C4-2B (cell line): ENCODE results near the gene TMEM98.
A peak's percentile ranks its signal among the peaks of the same experiment; 100 is the strongest.
"Not testable (repeated sequence)": the region's sequence is repeated elsewhere in the genome, so short reads cannot be mapped to it uniquely, and the experiment has no call there.

Source experiments
- H3K27ac ChIP-seq: fragments of 450-650 bp; 2 replicates; pipeline ENCODE4 v1.5.1; 2017
- ZFX ChIP-seq: fragments of 450-650 bp; IDR thresholded peaks from 2 replicates; pipeline ENCODE4 v1.6.1; 2017
- TF ChIP-seq, protein P1 (sequence below): fragments of 450-650 bp; conservative IDR thresholded peaks from 2 replicates; pipeline ENCODE4 v1.5.1; 2017; ENCODE audit warnings: mild to moderate bottlenecking

The TMEM98 gene, protein sequence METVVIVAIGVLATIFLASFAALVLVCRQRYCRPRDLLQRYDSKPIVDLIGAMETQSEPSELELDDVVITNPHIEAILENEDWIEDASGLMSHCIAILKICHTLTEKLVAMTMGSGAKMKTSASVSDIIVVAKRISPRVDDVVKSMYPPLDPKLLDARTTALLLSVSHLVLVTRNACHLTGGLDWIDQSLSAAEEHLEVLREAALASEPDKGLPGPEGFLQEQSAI

DNA sequence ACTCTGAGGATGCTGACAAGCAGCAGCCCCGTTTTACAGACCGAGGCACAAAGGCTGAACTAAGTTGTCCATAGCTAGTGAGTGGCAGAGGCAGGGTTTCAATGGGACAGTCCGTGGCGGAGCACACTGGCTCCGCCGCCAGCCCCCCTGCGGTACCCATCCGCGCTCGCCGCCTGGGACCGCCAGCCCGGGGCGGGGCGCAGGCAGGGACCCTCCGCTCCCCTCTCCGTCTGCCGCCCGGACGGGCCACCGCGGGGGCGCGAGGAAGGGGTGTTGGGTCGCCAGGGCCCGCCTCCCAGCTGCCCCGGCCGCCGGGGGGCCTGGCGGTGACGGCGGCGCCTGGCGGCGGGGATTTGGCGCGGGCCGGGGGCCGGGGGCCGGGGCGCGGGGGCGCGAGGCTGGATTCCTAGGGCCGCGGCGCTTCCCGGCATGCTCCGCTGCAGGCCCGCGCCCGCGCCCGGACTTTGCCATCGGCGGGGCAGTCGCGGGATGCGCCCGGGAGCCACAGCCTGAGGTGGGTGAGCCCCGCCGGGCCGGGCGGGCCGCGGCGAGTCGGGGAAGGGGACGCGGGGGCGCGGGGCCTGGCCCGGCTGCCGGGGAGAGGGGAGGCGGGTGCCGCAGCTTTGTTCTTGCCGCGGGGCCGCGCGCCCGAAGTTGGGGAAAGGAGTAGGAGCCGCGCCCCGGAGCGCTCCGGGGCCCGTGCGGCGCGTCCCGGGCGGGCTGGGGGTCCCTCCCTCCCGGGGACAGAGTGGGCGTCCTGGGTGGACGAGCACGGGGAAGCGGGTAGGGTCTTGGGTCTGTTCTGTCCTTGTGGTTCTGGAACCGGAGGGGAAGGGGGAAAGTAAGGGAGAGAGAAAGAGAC lies at the start of gene TMEM98:
TSS of gene TMEM98 (plus strand) at position 430 of the 862 bp plus-strand sequence. CDS start 3,376 bp downstream, outside the sequence.
- TF ChIP-seq, protein P1, sequence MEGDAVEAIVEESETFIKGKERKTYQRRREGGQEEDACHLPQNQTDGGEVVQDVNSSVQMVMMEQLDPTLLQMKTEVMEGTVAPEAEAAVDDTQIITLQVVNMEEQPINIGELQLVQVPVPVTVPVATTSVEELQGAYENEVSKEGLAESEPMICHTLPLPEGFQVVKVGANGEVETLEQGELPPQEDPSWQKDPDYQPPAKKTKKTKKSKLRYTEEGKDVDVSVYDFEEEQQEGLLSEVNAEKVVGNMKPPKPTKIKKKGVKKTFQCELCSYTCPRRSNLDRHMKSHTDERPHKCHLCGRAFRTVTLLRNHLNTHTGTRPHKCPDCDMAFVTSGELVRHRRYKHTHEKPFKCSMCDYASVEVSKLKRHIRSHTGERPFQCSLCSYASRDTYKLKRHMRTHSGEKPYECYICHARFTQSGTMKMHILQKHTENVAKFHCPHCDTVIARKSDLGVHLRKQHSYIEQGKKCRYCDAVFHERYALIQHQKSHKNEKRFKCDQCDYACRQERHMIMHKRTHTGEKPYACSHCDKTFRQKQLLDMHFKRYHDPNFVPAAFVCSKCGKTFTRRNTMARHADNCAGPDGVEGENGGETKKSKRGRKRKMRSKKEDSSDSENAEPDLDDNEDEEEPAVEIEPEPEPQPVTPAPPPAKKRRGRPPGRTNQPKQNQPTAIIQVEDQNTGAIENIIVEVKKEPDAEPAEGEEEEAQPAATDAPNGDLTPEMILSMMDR: no peak
- TF ChIP-seq ZFX: peak; percentile 95
- peak within 1 kb of the TSS; percentile 66 for H3K27ac ChIP-seq

DNA sequence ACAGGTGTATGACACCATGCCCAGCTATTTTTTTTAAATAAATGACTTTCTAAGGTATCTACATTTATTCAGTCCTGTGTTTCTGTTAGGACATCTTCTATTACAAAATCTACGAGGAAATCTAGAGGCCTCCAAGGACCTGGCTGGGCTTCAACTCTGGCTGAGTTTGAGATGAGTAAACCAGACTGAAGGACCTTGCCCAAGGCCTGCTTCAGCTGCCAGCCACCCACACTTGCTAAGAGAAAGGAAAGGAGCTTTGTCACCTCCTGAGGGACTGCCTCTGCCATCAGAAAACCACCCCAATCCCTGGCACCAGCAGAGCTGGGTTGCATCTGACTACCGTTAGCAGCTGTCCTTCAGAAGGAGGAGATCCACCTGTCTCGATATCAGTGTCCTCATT lies 49.7 kb upstream of the TMEM98 start:
- TF ChIP-seq ZFX: no peak
- TF ChIP-seq, protein P1: no peak
- no peak overlapping the region for H3K27ac ChIP-seq

DNA sequence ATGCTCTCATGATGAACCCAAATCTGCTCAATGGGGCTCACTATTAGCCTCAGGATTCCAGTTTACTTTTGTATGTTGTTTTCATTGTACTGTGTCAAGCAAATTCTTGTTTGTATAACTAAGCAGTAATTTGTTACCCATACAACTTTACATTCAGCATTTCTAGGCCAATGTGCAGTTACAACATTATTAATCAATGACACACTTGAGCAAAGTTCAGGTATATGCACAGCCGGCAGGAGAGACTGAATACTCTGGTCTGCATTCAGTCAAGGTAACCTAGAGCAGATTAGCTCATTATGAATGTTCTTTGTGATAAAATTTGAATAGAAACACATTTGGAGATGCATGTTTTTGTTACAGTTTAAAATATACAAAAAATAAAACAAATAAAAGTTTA lies 48.8 kb upstream of the TMEM98 start:
- H3K27ac ChIP-seq: no peak overlapping the region
- TF ChIP-seq, protein P1: no peak
- TF ChIP-seq ZFX: no peak

DNA sequence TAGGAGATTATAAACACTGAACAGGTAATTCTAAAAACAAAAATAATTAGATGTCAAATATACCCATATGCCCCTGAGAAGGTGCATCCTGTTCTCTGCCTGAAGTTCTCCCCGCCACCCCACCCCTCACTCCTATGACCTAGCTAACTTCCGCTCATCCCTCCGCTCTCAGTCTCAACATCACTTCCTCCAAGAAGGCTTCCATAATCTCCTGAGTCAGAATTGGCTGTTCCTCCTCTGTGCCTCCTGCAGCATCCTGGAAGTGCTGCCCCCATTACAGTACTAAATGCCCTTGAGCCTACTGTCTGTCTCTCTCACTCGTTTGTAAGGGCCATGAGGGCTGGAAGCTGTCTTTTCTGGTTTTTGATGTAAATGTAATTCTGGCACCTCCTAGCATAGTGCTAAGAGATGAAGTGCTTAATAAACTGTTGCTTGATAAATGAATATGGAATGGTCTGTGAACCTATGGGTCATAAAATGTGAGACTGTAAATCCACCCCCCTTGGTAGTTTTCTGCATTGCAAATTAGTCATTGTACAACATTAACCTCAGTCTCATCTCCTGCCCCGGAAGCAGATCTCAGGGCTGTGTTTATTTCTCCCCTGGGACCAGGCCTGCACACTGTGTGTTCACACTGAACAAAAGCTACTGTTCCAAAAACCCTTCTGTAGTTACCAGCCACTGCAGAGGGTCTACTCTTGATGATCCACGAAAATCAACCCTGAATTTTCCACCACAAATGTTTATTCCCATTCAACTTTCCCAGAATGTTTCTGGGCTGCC lies 47.1 kb upstream of the TMEM98 start:
- H3K27ac ChIP-seq: no peak overlapping the region
- TF ChIP-seq, protein P1: no peak
- no peak for TF ChIP-seq ZFX

DNA sequence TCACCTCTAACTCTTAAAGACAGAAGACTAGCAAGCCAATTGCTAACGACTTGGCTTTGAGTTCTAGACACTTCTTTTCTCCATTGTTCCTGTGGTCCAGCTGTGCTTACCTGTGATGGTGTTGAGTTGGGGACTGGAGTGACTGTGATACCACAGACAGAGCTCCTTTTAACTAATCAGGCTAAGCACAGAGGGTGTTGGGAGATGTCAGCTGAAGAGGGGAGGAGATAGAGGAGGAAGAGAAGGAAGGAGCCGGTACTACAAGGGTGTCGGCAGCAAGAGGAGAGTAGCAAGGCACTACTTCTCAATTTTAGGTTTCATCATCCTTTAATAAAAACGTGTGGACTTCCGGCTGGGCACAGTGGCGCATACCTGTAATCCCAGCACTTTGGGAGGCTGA lies 45.9 kb upstream of the TMEM98 start:
- no peak overlapping the region for H3K27ac ChIP-seq
- no peak for TF ChIP-seq ZFX
- TF ChIP-seq, protein P1: no peak

DNA sequence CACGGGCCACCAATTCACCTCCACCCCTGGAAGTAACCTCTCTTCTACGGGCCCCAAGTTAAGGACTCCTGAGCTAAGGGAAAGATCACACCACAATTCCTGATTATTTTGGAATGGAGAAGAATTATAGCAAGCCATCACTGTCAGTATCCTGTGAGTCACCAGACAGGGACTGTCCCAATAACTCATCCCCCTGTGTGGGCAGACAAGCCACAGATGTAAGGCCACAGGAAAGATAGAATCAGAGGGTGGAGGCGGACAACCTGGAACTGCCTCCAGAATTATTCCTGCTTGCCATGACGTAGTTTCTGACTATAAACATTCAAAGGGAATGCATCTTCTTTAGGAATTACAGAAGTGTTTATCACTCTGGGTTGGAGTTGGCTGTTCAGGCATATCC lies 45.2 kb upstream of the TMEM98 start:
- TF ChIP-seq, protein P1: no peak
- no peak for TF ChIP-seq ZFX
- no peak overlapping the region for H3K27ac ChIP-seq

DNA sequence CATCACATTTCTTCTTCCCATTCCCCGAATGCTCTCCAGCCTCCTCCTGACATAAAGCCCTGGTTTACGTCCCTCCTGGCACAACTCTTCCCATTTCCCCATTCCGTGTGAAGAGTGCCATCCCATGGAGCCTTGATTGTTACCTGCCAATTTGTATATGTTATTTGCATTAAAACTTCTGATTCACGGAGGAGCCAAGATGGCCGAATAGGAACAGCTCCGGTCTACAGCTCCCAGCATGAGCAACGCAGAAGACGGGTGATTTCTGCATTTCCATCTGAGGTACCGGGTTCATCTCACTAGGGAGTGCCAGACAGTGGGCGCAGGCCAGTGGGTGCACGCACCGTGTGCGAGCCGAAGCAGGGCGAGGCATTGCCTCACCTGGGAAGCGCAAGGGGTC lies 41.0 kb upstream of the TMEM98 start:
- H3K27ac ChIP-seq: not testable (repeated sequence)

DNA sequence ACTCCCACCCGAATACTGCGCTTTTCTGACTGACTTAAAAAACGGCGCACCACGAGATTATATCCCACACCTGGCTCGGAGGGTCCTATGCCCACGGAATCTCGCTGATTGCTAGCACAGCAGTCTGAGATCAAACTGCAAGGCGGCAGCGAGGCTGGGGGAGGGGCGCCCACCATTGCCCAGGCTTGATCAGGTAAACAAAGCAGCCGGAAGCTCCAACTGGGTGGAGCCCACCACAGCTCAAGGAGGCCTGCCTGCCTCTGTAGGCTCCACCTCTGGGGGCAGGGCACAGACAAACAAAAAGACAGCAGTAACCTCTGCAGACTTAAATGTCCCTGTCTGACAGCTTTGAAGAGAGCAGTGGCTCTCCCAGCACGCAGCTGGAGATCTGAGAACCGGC lies 40.5 kb upstream of the TMEM98 start:
- not testable (repeated sequence) for H3K27ac ChIP-seq
